NCI-H1436 treated with DMSO at 0.1 percent for 48 hours (cell line): ENCODE data around the gene TAF11L2.
"Not testable (repeated sequence)": the region's sequence is repeated elsewhere in the genome, so short reads cannot be mapped to it uniquely, and the experiment has no call there.

Experiments used
- DNase-seq: peaks from one replicate; lab custom pipeline; 2025; lab: John Stamatoyannopoulos, UW

TAF11L2 gene

DNA sequence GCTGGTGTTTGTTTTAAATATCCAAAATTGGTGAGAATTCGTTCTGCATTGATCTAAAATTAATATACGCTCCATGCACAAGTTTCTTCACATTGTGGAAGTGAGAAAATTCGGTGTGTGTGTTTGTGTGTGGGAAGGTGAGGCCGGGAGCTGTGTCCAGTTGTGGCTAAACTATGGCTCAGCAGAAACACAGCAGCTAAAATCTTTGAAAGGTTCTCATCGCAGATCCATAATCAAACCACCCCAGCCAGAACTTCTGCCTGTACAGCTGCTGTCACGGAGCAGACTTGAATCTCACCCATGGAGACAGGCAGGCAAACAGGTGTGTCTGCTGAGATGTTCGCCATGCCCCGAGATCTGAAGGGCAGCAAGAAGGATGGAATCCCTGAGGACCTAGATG lies at the start of gene TAF11L2:
Gene TAF11L2 (plus strand): TSS at position 301 of the 400 bp plus-strand sequence.
- not testable (repeated sequence) for DNase-seq

DNA sequence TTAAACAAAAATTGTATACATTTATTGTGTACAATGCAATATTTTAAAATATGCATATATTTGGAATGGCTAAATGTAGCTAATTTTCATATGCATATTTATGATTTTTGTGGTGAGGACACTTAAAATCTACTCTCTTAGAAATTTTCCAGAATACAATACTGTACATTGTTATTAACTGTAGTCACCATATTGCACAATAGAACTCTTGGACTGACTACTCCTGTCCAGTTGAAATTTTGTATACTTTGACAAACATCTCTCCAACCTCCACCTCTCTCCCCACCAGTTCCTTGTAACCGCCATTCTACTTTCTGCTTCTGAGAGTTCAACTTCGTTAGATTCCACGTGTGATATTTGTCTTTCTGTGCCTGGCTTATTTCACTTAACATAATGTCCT lies 49.2 kb upstream of the TAF11L2 start:
- no peak for DNase-seq

- DNase-seq = no peak
These were observed 45.1 kb upstream of the TAF11L2 start for GRCh38 chr5:17452936-17453335.

DNA sequence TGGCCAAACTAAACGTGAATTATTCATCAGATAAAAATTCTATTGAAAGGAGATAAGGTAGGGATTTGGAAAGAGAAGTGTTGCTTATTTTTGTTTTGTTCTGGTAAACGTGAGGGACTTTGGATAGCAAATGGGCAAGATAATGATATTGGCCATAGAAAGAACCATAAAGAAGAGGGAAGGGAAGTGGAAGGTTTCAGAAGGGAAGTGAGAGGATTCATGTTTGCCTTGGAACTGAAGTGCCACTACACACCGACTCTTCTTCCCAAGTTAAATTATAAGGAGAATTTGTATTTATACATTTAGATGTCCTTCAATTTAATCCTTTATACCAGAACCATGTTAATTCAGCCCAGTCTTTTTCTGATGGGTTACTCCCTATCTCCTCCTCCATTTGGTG lies 42.1 kb upstream of the TAF11L2 start:
- no peak for DNase-seq

DNA sequence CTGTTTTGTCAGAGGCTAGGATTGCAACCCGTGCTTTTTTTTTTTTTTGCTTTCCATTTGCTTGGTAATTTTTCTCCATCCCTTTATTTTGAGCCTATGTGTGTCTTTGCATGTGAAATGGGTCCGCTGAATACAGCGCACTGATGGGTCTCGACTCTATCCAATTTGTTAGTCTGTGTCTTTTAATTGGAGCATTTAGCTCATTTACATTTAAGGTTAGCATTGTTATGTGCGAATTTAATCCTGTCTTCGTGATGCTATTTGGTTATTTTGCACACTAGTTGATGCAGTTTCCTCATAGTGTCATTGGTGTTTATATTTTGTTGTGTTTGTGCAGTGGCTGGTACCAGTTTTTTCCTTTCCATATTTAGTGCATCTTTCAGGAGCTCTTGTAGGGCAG lies 36.2 kb upstream of the TAF11L2 start:
- no peak for DNase-seq

GRCh38 chr5:17463653-17464052 lies 34.4 kb upstream of the TAF11L2 start:
- DNase-seq = no peak

- DNase-seq = no peak
These were observed 28.0 kb upstream of the TAF11L2 start for GRCh38 chr5:17470064-17470463.

GRCh38 chr5:17475064-17475463 lies 23.0 kb upstream of the TAF11L2 start:
- not testable (repeated sequence) for DNase-seq

DNA sequence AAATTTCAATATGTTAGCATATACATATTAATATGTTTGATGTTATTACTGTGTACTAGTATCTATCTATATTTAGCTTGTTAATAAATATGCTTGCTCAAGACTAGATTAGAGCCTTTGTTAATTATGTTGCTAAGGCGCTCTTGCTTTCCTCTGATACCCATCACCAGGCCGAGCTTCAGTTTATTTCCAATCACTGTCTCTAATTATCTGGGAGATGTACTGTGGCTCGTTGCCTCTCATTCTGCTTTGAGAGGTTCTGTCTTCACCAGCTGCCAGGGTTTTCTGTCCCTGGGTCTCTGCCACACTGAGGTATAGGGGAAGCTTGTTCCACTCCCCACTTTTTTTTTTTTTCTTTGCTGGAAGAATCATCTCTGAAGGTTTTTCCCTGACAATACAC lies 21.0 kb upstream of the TAF11L2 start:
- no peak for DNase-seq

- no peak for DNase-seq
These were observed 20.3 kb upstream of the TAF11L2 start for GRCh38 chr5:17477573-17478265.

- DNase-seq = no peak
These were observed 16.7 kb upstream of the TAF11L2 start for GRCh38 chr5:17481378-17481777.

- no peak for DNase-seq
These were observed 15.2 kb upstream of the TAF11L2 start for GRCh38 chr5:17482790-17483189.

GRCh38 chr5:17486464-17487173 lies 11.4 kb upstream of the TAF11L2 start:
- DNase-seq = not testable (repeated sequence)

GRCh38 chr5:17487174-17487512 lies 10.9 kb upstream of the TAF11L2 start:
- DNase-seq = no peak

GRCh38 chr5:17491257-17491656 lies 6.8 kb upstream of the TAF11L2 start:
- not testable (repeated sequence) for DNase-seq

- no peak for DNase-seq
These were observed 5.3 kb upstream of the TAF11L2 start for GRCh38 chr5:17492770-17493169.

DNA sequence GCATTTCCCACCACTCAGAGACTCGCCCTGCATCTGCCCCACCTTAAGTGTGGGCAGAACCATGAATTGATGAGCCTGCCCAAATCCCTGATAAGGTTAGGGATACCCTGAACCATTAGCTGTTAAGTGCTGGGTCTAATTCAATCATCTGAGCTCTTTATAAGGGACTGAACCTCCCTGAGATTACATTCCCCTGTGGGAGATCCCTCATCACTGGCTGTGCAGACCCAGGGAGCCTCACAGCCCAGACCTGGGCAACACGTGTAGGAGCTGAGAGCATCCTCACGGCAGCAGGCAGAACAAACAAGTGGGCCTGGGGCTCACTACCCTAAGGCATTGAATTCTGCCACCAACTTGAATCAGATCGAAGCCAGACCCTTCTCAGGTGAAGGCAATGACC lies 585 bp upstream of the TAF11L2 start:
- DNase-seq = no peak

DNA sequence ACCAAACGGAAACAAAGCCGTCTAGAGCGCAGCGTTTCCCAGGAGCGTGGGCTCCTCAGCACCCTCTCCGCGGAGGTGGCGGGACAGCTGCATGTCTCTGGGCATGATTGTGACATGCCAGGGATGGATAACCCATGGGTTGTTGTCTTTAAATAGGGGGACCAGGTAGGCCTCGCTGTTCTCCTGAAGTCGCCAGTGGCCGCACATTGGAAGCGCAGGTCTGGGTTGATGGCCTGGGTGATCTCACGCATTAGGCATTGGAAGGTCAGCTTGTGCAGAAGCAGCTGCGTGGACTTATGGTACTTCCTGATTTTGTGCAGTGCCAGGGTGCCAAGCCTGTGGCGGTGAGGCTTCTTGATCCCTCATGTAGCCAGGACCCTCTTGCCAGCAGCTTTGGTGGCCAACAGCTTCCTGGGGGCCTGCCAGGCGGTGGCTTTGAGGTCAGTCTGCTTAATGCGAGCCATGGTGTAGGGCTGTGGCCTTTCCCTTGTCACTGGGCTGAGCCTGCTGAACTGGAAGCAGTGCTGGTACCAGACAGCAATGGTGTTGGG lies 13.8 kb downstream of the TAF11L2 start:
- DNase-seq = no peak

DNA sequence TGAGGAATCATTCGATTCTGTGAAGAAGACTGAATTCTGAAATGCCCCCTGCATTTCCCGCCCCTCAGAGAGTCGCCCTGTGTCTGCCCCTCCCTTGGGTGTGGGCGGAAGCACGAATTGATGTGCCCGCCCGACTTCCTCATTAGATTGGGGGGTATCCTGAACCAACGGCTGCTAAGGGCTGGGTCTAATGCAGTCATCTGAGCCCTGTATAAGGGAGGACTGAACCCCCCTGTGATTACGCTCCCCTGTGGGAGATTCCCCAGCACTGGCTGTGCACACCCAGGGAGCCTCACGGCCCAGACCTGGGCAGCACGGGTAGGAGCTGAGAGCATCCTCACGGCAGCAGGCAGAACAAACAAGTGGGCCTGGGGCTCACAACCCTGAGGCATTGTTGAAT lies 19.5 kb downstream of the TAF11L2 start:
- not testable (repeated sequence) for DNase-seq

DNA sequence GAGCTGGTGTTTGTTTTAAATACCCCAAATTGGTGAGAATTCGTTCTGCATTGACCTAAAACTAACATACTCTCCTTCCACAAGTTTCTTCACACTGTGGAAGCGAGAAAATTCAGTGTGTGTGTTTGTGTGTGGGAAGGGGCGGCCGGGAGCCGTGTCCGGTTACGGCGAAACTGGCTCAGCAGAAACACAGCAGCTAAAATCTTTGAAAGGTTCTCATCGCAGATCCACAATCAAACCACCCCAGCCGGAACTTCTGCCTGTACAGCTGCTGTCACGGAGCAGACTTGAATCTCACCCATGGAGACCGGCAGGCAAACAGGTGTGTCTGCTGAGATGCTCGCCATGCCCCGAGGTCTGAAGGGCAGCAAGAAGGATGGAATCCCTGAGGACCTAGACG lies 20.0 kb downstream of the TAF11L2 start, which contains the start of gene TAF11L3:
Gene TAF11L3 (plus strand): TSS at position 301 of the 400 bp plus-strand sequence.
- DNase-seq = not testable (repeated sequence)

- not testable (repeated sequence) for DNase-seq
These were observed 21.5 kb downstream of the TAF11L2 start for GRCh38 chr5:17519508-17519907.

GRCh38 chr5:17521501-17521900 lies 23.5 kb downstream of the TAF11L2 start, which contains the start of gene TAF11L4:
Gene TAF11L4 (plus strand): TSS chr5:17521801.
- not testable (repeated sequence) for DNase-seq

DNA sequence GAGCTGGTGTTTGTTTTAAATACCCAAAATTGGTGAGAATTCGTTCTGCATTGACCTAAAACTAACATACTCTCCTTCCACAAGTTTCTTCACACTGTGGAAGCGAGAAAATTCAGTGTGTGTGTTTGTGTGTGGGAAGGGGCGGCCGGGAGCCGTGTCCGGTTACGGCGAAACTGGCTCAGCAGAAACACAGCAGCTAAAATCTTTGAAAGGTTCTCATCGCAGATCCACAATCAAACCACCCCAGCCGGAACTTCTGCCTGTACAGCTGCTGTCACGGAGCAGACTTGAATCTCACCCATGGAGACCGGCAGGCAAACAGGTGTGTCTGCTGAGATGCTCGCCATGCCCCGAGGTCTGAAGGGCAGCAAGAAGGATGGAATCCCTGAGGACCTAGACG lies 26.9 kb downstream of the TAF11L2 start, which contains the start of gene TAF11L5:
Gene TAF11L5 (plus strand): TSS at position 301 of the 400 bp plus-strand sequence.
- not testable (repeated sequence) for DNase-seq
